ENCODE data around the gene NLE1.

GRCh38 chr17:35087731-35088355 lies 54.3 kb downstream of the NLE1 start:
- TF ChIP-seq CTCF (IDR thresholded peaks at IDR 0.05) = no peak
- no peak for TF ChIP-seq EP300 (IDR thresholded peaks at IDR 0.05)
